ENCODE results near the gene RCBTB1. TPM values are rescaled to one million over a fixed set of nuclear protein-coding genes. Genes with fewer than 3 reads are reported as not detected.
A peak's percentile ranks its signal among the peaks of the same experiment; 100 is the strongest.

The RCBTB1 gene
- polyA plus RNA-seq, 1 of the 3 experiments (the other 2 are of a cell fraction): 13.2 TPM

- Histone ChIP-seq H3K27me3 (ENCODE audit: insufficient read depth) (no peaks in the 10 kb centered on the region), H3K4me1 (ENCODE audit: control insufficient read depth in 1 of 2, insufficient read depth in 2 of 2, low read depth in 1 of 2, low read length in 1 of 2) (no peaks in the 10 kb centered on the region; a peak in 1 of 4 replicates), H3F3A (replicated peaks; ENCODE audit: insufficient read depth) (no peaks in the 10 kb centered on the region), H3K79me2 (ENCODE audit: insufficient read depth) (no peaks in the 10 kb centered on the region), H3K9me3 (no peaks in the 10 kb centered on the region), H3K4me2 (peak overlapping the region; percentile 60), H2AFZ (ENCODE audit: low read depth) (peak overlapping the region; percentile 94; the same call in 1 of the 2 replicates), H3K9me2 (no peaks in the 10 kb centered on the region), H4K20me1 (ENCODE audit: insufficient read depth) (no peaks in the 10 kb centered on the region), H3K36me3 (replicated peaks in 1 of 2; ENCODE audit: control insufficient read depth in 1 of 2, insufficient read depth in 2 of 2, low read length in 1 of 2) (no peaks in the 10 kb centered on the region), H3K4me3 (ENCODE audit: low read depth in 2 of 2, low read length in 1 of 2) (peak overlapping the region; percentile 25; a peak in 3 of 4 replicates), H3K9ac (peak overlapping the region; percentile 32; the same call in 1 of the 2 replicates), H3K27ac (ENCODE audit: low read depth in 2 of 2, low read length in 1 of 2) (0 out of 4 replicates have a peak overlapping the region, but pooled peaks of 1 of the 2 experiments have one; percentile 6)
- TF ChIP-seq TAF1 (IDR thresholded peaks at IDR 0.05; ENCODE audit: borderline replicate concordance, low read depth, low read length): peak; percentile 31; the same call in 1 of the 2 replicates
- no peak for TF ChIP-seq MXI1 (IDR thresholded peaks at IDR 0.05; ENCODE audit: low read depth, low read length)
- peak; percentile 38; the same call in 1 of the 2 replicates for TF ChIP-seq POLR2AphosphoS5 (IDR thresholded peaks at IDR 0.05; ENCODE audit: low read depth, low read length)
- TF ChIP-seq RAD21 (IDR thresholded peaks at IDR 0.05; ENCODE audit: low read length): peak; percentile 97
- TF ChIP-seq YY1 (IDR thresholded peaks at IDR 0.05; ENCODE audit: low read depth): peak; percentile 70; the same call in 1 of the 2 replicates
- no peak for TF ChIP-seq NFIC (IDR thresholded peaks at IDR 0.05; ENCODE audit: borderline replicate concordance)
- TF ChIP-seq RCOR1 (IDR thresholded peaks at IDR 0.05; ENCODE audit: low read length): 0 out of 2 replicates have a peak, but pooled peaks have one; percentile 28
- TF ChIP-seq MAX (IDR thresholded peaks at IDR 0.05; ENCODE audit: low read depth): 0 out of 2 replicates have a peak, but pooled peaks have one; percentile 28
- TF ChIP-seq PBX3 (IDR thresholded peaks at IDR 0.05): no peak
- peak; percentile 83 for TF ChIP-seq SMC3 (IDR thresholded peaks at IDR 0.05; ENCODE audit: low read depth, low read length)
- TF ChIP-seq CTCF (IDR thresholded peaks at IDR 0.05): peak; percentile 88
- WGBS (ENCODE audit: low lambda C conversion rate): 30% methylated on average over 15 of the region's 15 CpGs
- POLR2A ChIA-PET: interaction anchor here (1.8 kb wide), 1 partner anchor 163 kb away, joined by 6 read pairs; the partner anchor contains the start of genes CAB39L and SETDB2
- CTCF ChIA-PET: interaction anchor here (0.5 to 3.7 kb wide), 59 partner anchors 9 to 1448 kb away, joined by 3 to 73 read pairs (median 4); partner anchors contain the start of genes CAB39L, CDADC1, RCBTB1 and SETDB2
- peak; percentile 75 for DNase-seq
These were observed 21.6 kb upstream of the RCBTB1 start for GRCh38 chr13:49606747-49607648.

- Histone ChIP-seq H3K9me3 (no peaks in the 10 kb centered on the region), H3K9me2 (no peaks in the 10 kb centered on the region), H4K20me1 (ENCODE audit: insufficient read depth) (no peaks in the 10 kb centered on the region), H3K27me3 (ENCODE audit: insufficient read depth) (no peaks in the 10 kb centered on the region), H3K4me1 (ENCODE audit: control insufficient read depth in 1 of 2, insufficient read depth in 2 of 2, low read depth in 1 of 2, low read length in 1 of 2) (no peaks in the 10 kb centered on the region), H3K36me3 (replicated peaks in 1 of 2; ENCODE audit: control insufficient read depth in 1 of 2, insufficient read depth in 2 of 2, low read length in 1 of 2) (no peaks in the 10 kb centered on the region), H3K4me2 (no peak overlapping the region), H2AFZ (ENCODE audit: low read depth) (no peak overlapping the region), H3K27ac (ENCODE audit: low read depth in 2 of 2, low read length in 1 of 2) (no peak overlapping the region), H3K79me2 (ENCODE audit: insufficient read depth) (no peaks in the 10 kb centered on the region), H3K9ac (no peak overlapping the region), H3K4me3 (ENCODE audit: low read depth in 2 of 2, low read length in 1 of 2) (no peak overlapping the region), H3F3A (replicated peaks; ENCODE audit: insufficient read depth) (no peaks in the 10 kb centered on the region)
- WGBS (ENCODE audit: low lambda C conversion rate): 75% methylated on average over 5 of the region's 5 CpGs
- DNase-seq: no peak
- ChIA-PET POLR2A (no interaction called here), CTCF (interaction anchor here (1.1 to 2.8 kb wide), 4 partner anchors 113 to 306 kb away, joined by 3 to 13 read pairs (median 4); partner anchors contain the start of genes CAB39L and SETDB2)
- TF ChIP-seq SIN3A (IDR thresholded peaks at IDR 0.05; ENCODE audit: borderline replicate concordance, low read depth, low read length): no peak
- TF ChIP-seq POLR2AphosphoS5 (IDR thresholded peaks at IDR 0.05; ENCODE audit: low read depth, low read length): no peak
- TF ChIP-seq RXRA (IDR thresholded peaks at IDR 0.05; ENCODE audit: borderline replicate concordance, low read depth): no peak
- TF ChIP-seq TEAD4 (IDR thresholded peaks at IDR 0.05; ENCODE audit: borderline replicate concordance, insufficient read depth): no peak
- no peak for TF ChIP-seq USF1 (IDR thresholded peaks at IDR 0.05; ENCODE audit: borderline replicate concordance, low read depth)
- TF ChIP-seq JUND (IDR thresholded peaks at IDR 0.05): no peak
- TF ChIP-seq YY1 (IDR thresholded peaks at IDR 0.05; ENCODE audit: low read depth): no peak
- no peak for TF ChIP-seq IRF3 (IDR thresholded peaks at IDR 0.05; ENCODE audit: low read depth, low read length)
- no peak for TF ChIP-seq EP300 (IDR thresholded peaks at IDR 0.05; ENCODE audit: borderline replicate concordance in 1 of 2, low read depth in 1 of 2, low read length in 1 of 2)
- TF ChIP-seq GABPA (IDR thresholded peaks at IDR 0.05; ENCODE audit: low read depth): no peak
- no peak for TF ChIP-seq FOXJ3 (CRISPR knock-in tag; IDR thresholded peaks at IDR 0.05)
These were observed 19.2 kb upstream of the RCBTB1 start for GRCh38 chr13:49604570-49604969.
